HepG2 (cell line): ENCODE results near the gene SIRPA. TPM values are rescaled to one million over a fixed set of nuclear protein-coding genes. Genes with fewer than 3 reads are reported as not detected.

Source experiments
- ATAC-seq: fragments of 200-7000 bp; cut with Tn5 transposase; 3 replicates; pipeline ENCODE4 v1.9.1; 2020; ENCODE audit warnings: mild to moderate bottlenecking, moderate library complexity
- BruUV-seq: library from RNA; stranded (reverse); fragments of 400-500 nt; replicated peaks from 2 replicates; lab custom pipeline; 2021; lab: Mats Ljungman, UMichigan
- CTCF ChIA-PET: fragments of 300-600 bp; formaldehyde crosslinking; extraction: SDS; loops from one replicate; lab custom pipeline; 2021; ENCODE audit warnings: low total read pairs, inconsistent platforms, low intra/inter-chr PET ratio; lab: Yijun Ruan, JAX
- POLR2A ChIA-PET: fragments of 350-600 bp; sonication (Branson Sonifier 250); formaldehyde crosslinking; loops from one replicate; lab custom pipeline; 2020; ENCODE audit warnings: antibody characterized with exemption, inconsistent platforms; lab: Yijun Ruan, JAX
- DNase-seq: peaks from one replicate; pipeline ENCODE4 v3.0.0-alpha.2; 2015; ENCODE audit warnings: low spot score
- FAIRE-seq: peaks from 3 replicates; lab custom pipeline; 2011; peaks lifted over from hg19 to GRCh38; lab: Jason Lieb, UNC
- H2AFZ ChIP-seq: one replicate; pipeline ENCODE4 v1.6.1; 2011; ENCODE audit warnings: low read length, inconsistent platforms
- H3K27ac ChIP-seq: fragments of 300-600 bp; 3 replicates; pipeline ENCODE4 v1.8.0; 2011; ENCODE audit warnings: mixed run types, mild to moderate bottlenecking, mixed read lengths, low read length, inconsistent platforms; ENCODE audit not compliant: insufficient read depth; ENCODE audit errors: extremely low read length
- H3K27me3 ChIP-seq, 2 experiments: fragments of 200-600 bp in 1 of 2; 2 replicates in 1 of 2; 3 replicates in 1 of 2; pipeline versions ENCODE4 v1.6.0 to v1.8.0; 2011; ENCODE audit warnings: low read length in 2 of 2, mild to moderate bottlenecking in 2 of 2, moderate library complexity in 2 of 2, inconsistent platforms in 1 of 2; ENCODE audit not compliant: insufficient read depth in 2 of 2, control insufficient read depth in 1 of 2
- H3K36me3 ChIP-seq, 2 experiments: fragments of 200-600 bp in 1 of 2; replicated peaks in 1 of 2; 2 replicates in 1 of 2; 3 replicates in 1 of 2; pipeline versions ENCODE4 v1.5.1 to v1.8.0; 2011; ENCODE audit warnings: low read length in 2 of 2, inconsistent platforms in 1 of 2; ENCODE audit not compliant: insufficient read depth in 2 of 2, control insufficient read depth in 1 of 2
- H3K4me1 ChIP-seq: 2 replicates; pipeline ENCODE4 v1.5.1; 2012; ENCODE audit warnings: low read length, inconsistent platforms; ENCODE audit not compliant: insufficient read depth
- H3K4me2 ChIP-seq: 2 replicates; pipeline ENCODE4 v1.6.0; 2011; ENCODE audit warnings: low read depth, low read length, inconsistent platforms
- H3K4me3 ChIP-seq, 3 experiments: fragments of 200-600 bp in 1 of 3; sonication (generic), shearing (Covaris generic) in 1 of 3; replicated peaks in 1 of 3; 2 replicates each; pipeline ENCODE4 v1.5.1; 2011 to 2016; ENCODE audit warnings: low read length in 3 of 3, inconsistent platforms in 2 of 3, low read depth in 2 of 3, mild to moderate bottlenecking in 2 of 3, control low read depth in 1 of 3, mixed read lengths in 1 of 3; ENCODE audit not compliant: insufficient read depth in 1 of 3
- H3K79me2 ChIP-seq: one replicate; pipeline ENCODE4 v1.6.1; 2011; ENCODE audit warnings: low read length, inconsistent platforms; ENCODE audit not compliant: insufficient read depth
- H3K9ac ChIP-seq: 2 replicates; pipeline ENCODE4 v1.6.0; 2011; ENCODE audit warnings: mild to moderate bottlenecking, low read depth, low read length, inconsistent platforms; ENCODE audit not compliant: insufficient read depth
- H3K9me3 ChIP-seq: 2 replicates; pipeline ENCODE4 v1.5.1; 2012; ENCODE audit warnings: mild to moderate bottlenecking, low read length
- H4K20me1 ChIP-seq: 2 replicates; pipeline ENCODE4 v1.6.0; 2011; ENCODE audit warnings: inconsistent platforms, mild to moderate bottlenecking, low read length, moderate library complexity; ENCODE audit not compliant: insufficient read depth
- ADNP ChIP-seq: sonication (generic); formaldehyde crosslinking; IDR thresholded peaks from 2 replicates; pipeline ENCODE4 v1.4.0; 2020; ENCODE audit warnings: missing genetic modification reagents
- CEBPB ChIP-seq: IDR thresholded peaks from 2 replicates; pipeline ENCODE4 v1.6.1; 2011; ENCODE audit warnings: low read depth, low read length, improper control_type of control experiment, borderline replicate concordance
- HOXA5 ChIP-seq: sonication (generic); formaldehyde crosslinking; IDR thresholded peaks from 2 replicates; pipeline ENCODE4 v1.4.0; 2020; ENCODE audit warnings: missing genetic modification reagents
- JUN ChIP-seq: sonication (generic); formaldehyde crosslinking; IDR thresholded peaks from 2 replicates; pipeline ENCODE4 v1.4.0; 2020; ENCODE audit warnings: mild to moderate bottlenecking, missing genetic modification reagents
- KLF13 ChIP-seq: sonication (generic); formaldehyde crosslinking; IDR thresholded peaks from 2 replicates; pipeline ENCODE4 v1.4.0; 2020; ENCODE audit warnings: mild to moderate bottlenecking, missing genetic modification reagents
- MXI1 ChIP-seq: IDR thresholded peaks from 3 replicates; pipeline ENCODE4 v1.6.1; 2012; ENCODE audit warnings: low read depth, low read length, inconsistent platforms, borderline replicate concordance
- NCOA1 ChIP-seq: sonication (generic); formaldehyde crosslinking; IDR thresholded peaks from 2 replicates; pipeline ENCODE4 v1.9.0; 2021; ENCODE audit warnings: missing genetic modification reagents
- NFE2L1 ChIP-seq: sonication (generic); formaldehyde crosslinking; IDR thresholded peaks from 2 replicates; pipeline ENCODE4 v1.4.0; 2020; ENCODE audit warnings: missing genetic modification reagents, mild to moderate bottlenecking, borderline replicate concordance
- RBM22 ChIP-seq: fragments of 200-400 bp; formaldehyde crosslinking; optimal IDR thresholded peaks from 2 replicates; pipeline ENCODE3; 2017; ENCODE audit warnings: mild to moderate bottlenecking, low read length, moderate library complexity
- RORA ChIP-seq: sonication (generic); formaldehyde crosslinking; IDR thresholded peaks from 2 replicates; pipeline ENCODE4 v1.5.0; 2020; ENCODE audit warnings: mild to moderate bottlenecking, missing genetic modification reagents, moderate library complexity
- SAFB2 ChIP-seq: sonication (generic); formaldehyde crosslinking; IDR thresholded peaks from 2 replicates; pipeline ENCODE4 v1.5.1; 2020; ENCODE audit warnings: missing genetic modification reagents, low read depth, mild to moderate bottlenecking, borderline replicate concordance
- ZNF432 ChIP-seq: sonication (generic); formaldehyde crosslinking; IDR thresholded peaks from 2 replicates; pipeline ENCODE4 v1.5.0; 2020; ENCODE audit warnings: missing genetic modification reagents, mild to moderate bottlenecking, borderline replicate concordance
- WGBS: methylation state at CpG from one replicate; pipeline ENCODE4 v1.1.6; 2017; ENCODE audit warnings: low lambda C conversion rate; 5-methylcytosine and 5-hydroxymethylcytosine counted together
- in situ Hi-C: cut with HindIII; loops from 2 replicates; pipeline ENCODE4 v1.10.0; 2017; ENCODE audit warnings: low pct_unique_long_range_greater_than_20kb; ENCODE audit not compliant: extremely low pct_ligation_motif_present
- intact Hi-C: fragments of 100-400 bp; cut with micrococcal nuclease; formaldehyde crosslinking; loops from one replicate; pipeline ENCODE4 v1.10.0; 2022; ENCODE audit not compliant: unreplicated experiment
- polyA plus RNA-seq, 8 experiments: library from polyadenylated mRNA; depleted of rRNA in 3 of 8; stranded (reverse) in 7 of 8; unstranded in 1 of 8; fragments of >200 nt; fragmentation: Illumina TruSeq in 4 of 8; extraction: Trizol in 4 of 8; gene quantifications; 2 replicates each; pipeline versions ENCODE4 v1.2.1 to v1.2.3, GENCODE V29; 2011 to 2016; ENCODE audit warnings: low read depth in 4 of 8, missing spikeins in 1 of 8, mixed read lengths in 1 of 8; ENCODE audit not compliant: insufficient read depth in 1 of 8
- total RNA-seq, 5 experiments: library from RNA; depleted of rRNA; stranded (reverse); fragments of >200 nt; fragmentation: Illumina TruSeq; extraction: Trizol; gene quantifications; 2 replicates each; pipeline ENCODE4 v1.2.3, GENCODE V29; 2016; ENCODE audit warnings: low read depth in 1 of 5
- TF ChIP-seq, protein P1 (sequence below): sonication (generic); formaldehyde crosslinking; conservative IDR thresholded peaks from 2 replicates; pipeline ENCODE4 v1.4.0; 2020; ENCODE audit warnings: missing genetic modification reagents

Gene SIRPA
- total and polyA plus RNA-seq, 2 of the 13 experiments (the other 11 are each of a cell fraction or from before 2014, with no cell fraction given) = 7.2 to 17.6 TPM

DNA sequence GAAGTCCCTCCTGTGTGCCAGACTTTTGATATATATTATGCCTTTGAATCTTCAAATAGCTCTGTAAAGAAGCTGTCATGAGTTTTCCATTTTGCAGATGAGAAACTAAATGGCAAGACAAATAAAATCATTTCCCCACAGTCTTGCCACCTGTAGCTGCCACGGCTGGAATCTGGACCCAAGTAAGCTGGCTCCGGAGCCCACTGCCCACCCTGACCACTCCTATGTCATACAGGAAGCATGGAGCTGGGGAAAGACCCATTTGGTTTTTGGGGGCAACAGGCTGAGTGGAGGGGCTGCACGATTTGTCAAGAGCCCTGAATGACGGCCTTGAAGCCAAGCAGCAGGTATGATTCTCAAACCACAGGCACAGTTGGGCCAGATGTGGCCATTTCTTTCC is 10.0 kb upstream of the SIRPA start:
- peaks cover 1 to 5% of the 10 kb centered on the region in 2 experiments; a peak in 3 of 5 replicates for H3K27me3 ChIP-seq
- H2AFZ ChIP-seq = no peak overlapping the region
- no peak overlapping the region for H3K4me3 ChIP-seq
- intact Hi-C loops (no loop called here), in situ Hi-C loops (no loop called here)
- H3K9ac ChIP-seq = no peak overlapping the region
- DNase-seq (no peak), ATAC-seq (no peak), FAIRE-seq (no peak)
- H3K36me3 ChIP-seq = no peaks in the 10 kb centered on the region
- WGBS = 24% methylated on average over 4 of the region's 4 CpGs
- no TSS peak for BruUV-seq
- ChIA-PET CTCF (no interaction called here), POLR2A (interaction anchor here (1.0 kb wide), 2 partner anchors 9 to 11 kb away, joined by 3 read pairs; no protein-coding TSS in a partner anchor)
- H3K9me3 ChIP-seq = no peaks in the 10 kb centered on the region
- H3K4me1 ChIP-seq = peaks cover 76% of the 10 kb centered on the region
- no peak overlapping the region for H3K27ac ChIP-seq
- H3K79me2 ChIP-seq = no peaks in the 10 kb centered on the region
- no peak overlapping the region for H3K4me2 ChIP-seq
- TF ChIP-seq NFE2L1 (CRISPR knock-in tag) (no peak), ZNF432 (CRISPR knock-in tag) (no peak), JUN (no peak), RORA (no peak), CEBPB (no peak), NCOA1 (no peak), SAFB2 (no peak), MXI1 (no peak), ADNP (CRISPR knock-in tag) (no peak), HOXA5 (CRISPR knock-in tag) (no peak), RBM22 (no peak), KLF13 (no peak)
- TF ChIP-seq, protein P1, sequence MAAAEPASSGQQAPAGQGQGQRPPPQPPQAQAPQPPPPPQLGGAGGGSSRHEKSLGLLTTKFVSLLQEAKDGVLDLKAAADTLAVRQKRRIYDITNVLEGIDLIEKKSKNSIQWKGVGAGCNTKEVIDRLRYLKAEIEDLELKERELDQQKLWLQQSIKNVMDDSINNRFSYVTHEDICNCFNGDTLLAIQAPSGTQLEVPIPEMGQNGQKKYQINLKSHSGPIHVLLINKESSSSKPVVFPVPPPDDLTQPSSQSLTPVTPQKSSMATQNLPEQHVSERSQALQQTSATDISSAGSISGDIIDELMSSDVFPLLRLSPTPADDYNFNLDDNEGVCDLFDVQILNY (CRISPR knock-in tag) = no peak
- TF ChIP-seq, all 625 proteins: peak for 0
- no peaks in the 10 kb centered on the region for H4K20me1 ChIP-seq
